Activated CD4-positive, alpha-beta T cell treated with anti-CD3 and anti-CD28 coated beads, Interleukin-2, amount 50 U/mL, for 16 hours (primary cell): ENCODE measurements around the gene VPS13D.
A peak's percentile ranks its signal among the peaks of the same experiment; 100 is the strongest.

ENCODE experiments used
- DNase-seq: peaks from one replicate; pipeline ENCODE4 v3.0.0-alpha.2; 2020

VPS13D gene

GRCh38 chr1:12435639-12436344, 206.0 kb downstream of the VPS13D start:
- peak; percentile 92 for DNase-seq

GRCh38 chr1:12436345-12436658, 206.5 kb downstream of the VPS13D start:
- DNase-seq = no peak

GRCh38 chr1:12436817-12437599, 207.2 kb downstream of the VPS13D start:
- DNase-seq = peak; percentile 47

GRCh38 chr1:12437629-12438028, 207.8 kb downstream of the VPS13D start:
- DNase-seq = no peak

- peak; percentile 91 for DNase-seq
These were observed 208.6 kb downstream of the VPS13D start for GRCh38 chr1:12438349-12438924.

GRCh38 chr1:12439073-12439472, 209.2 kb downstream of the VPS13D start:
- DNase-seq = no peak

- no peak for DNase-seq
These were observed 211.7 kb downstream of the VPS13D start for GRCh38 chr1:12441414-12442105.

- DNase-seq = no peak
These were observed 212.4 kb downstream of the VPS13D start for GRCh38 chr1:12442217-12442616.

- DNase-seq = no peak
These were observed 213.3 kb downstream of the VPS13D start for GRCh38 chr1:12443151-12443550.

- no peak for DNase-seq
These were observed 214.6 kb downstream of the VPS13D start for GRCh38 chr1:12444329-12444841.

GRCh38 chr1:12445257-12445656, 215.4 kb downstream of the VPS13D start:
- DNase-seq = no peak

- DNase-seq = no peak
These were observed 216.8 kb downstream of the VPS13D start for GRCh38 chr1:12446593-12446992.

GRCh38 chr1:12447307-12447706, 217.5 kb downstream of the VPS13D start:
- no peak for DNase-seq

- no peak for DNase-seq
These were observed 218.1 kb downstream of the VPS13D start for GRCh38 chr1:12447849-12448312.

GRCh38 chr1:12448746-12449177, 218.9 kb downstream of the VPS13D start:
- no peak for DNase-seq

GRCh38 chr1:12450090-12450755, 220.4 kb downstream of the VPS13D start:
- peak; percentile 18 for DNase-seq

GRCh38 chr1:12450756-12451559, 221.1 kb downstream of the VPS13D start:
- no peak for DNase-seq

- DNase-seq = no peak
These were observed 221.7 kb downstream of the VPS13D start for GRCh38 chr1:12451560-12451900.

- no peak for DNase-seq
These were observed 222.4 kb downstream of the VPS13D start for GRCh38 chr1:12452262-12452661.

GRCh38 chr1:12453400-12454343, 223.8 kb downstream of the VPS13D start:
- no peak for DNase-seq
